SK-MEL-5 (cell line): ENCODE measurements around the gene GLI3. TPM values are rescaled to one million over a fixed set of nuclear protein-coding genes. Genes with fewer than 3 reads are reported as not detected.

Experiments used
- DNase-seq: peaks from one replicate; pipeline ENCODE4 v3.0.0-alpha.2; 2016; ENCODE audit warnings: low read depth, low spot score
- in situ Hi-C: cut with HindIII; loops from 2 replicates; pipeline ENCODE4 v1.10.0; 2016; ENCODE audit warnings: low sequenced_read_pairs, high pct_unique_total_duplicates, low pct_unique_long_range_greater_than_20kb
- total RNA-seq: library from RNA; depleted of rRNA; stranded (reverse); fragments of >200 nt; shearing (Covaris generic); gene quantifications from 2 replicates; pipeline ENCODE4 v1.2.3, GENCODE V29; 2014

The GLI3 gene
- total RNA-seq, 1 experiment from 2014 or later = 2.7 TPM

DNA sequence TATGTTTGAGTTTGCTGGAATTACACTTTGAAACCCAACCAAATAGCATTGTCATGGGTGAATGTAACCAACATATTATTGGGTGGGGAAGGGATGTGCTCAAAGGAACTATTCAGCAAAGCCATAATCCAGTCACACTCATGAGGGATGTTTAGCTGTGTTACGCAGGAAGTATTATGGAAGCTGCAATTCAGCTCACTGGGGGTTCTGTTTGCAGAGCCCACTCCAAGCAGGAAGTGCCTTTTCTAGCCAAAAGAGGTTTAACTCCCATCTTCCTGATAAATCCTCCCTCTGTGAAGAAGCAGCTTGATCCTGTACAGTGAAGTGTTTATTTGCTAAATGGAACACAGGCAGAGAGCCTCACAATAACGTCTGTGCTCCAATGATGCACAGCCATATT lies 172.5 kb downstream of the GLI3 start:
- in situ Hi-C loops = no loop called here

DNA sequence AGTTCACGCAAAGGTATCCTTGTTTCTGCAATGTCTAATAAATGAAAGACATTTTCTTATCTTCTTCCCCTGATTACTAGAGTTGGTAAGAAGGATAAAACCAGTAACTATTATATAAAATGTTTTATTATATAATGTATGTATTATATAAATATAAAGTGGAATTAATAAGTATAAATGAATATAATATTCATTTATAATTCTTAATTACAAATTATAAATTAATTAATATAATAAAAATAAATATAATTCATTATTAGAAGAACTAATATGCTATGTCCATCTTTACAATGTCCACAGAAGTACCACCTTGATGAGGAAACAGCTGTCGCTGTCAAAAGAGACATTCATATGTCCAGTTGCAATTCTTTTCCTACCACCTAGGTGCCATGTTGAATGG lies 177.7 kb downstream of the GLI3 start:
- no peak for DNase-seq
- in situ Hi-C loops = no loop called here

More for the DNA sequence above, 172.5 kb downstream of the GLI3 start:
- no peak for DNase-seq

DNA sequence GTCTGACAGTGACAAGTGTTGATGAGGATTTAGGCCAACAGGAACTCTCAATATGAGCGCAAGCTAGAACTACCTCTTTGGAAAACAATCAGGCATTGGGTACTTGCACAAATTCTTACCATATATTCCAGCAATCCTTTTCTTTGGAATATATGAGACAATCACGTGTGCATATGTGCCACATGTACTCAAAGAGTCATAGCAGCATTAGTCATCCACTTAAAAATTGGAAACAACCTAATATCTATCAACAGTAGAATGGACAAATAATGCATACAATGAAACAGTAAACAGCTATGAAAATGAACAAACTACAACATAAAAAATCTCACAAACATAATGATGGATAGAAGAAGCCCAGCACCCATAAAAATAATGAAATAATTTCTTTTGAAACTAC lies 179.7 kb downstream of the GLI3 start:
- in situ Hi-C loops = no loop called here
- DNase-seq = no peak

DNA sequence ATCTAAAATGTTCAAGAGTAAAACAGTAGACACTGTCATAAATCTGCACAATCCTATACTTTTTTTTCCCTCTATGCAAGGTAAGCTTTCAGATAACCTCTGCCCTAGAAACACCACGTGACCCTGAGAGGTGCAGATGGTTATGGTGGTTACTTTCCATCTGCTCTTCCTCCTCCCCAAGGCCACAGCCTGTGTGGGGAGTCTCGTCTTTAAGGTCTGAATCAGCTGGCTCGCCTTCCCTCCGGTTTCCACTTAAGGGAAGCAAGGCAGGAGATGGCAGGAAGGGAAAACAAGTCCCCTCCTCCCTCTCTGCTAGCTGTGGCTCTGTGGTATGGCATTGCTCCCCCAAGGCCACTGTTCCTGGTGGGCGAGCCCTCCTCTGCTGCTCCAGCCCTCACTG lies 181.8 kb downstream of the GLI3 start:
- in situ Hi-C loops = no loop called here
- no peak for DNase-seq

DNA sequence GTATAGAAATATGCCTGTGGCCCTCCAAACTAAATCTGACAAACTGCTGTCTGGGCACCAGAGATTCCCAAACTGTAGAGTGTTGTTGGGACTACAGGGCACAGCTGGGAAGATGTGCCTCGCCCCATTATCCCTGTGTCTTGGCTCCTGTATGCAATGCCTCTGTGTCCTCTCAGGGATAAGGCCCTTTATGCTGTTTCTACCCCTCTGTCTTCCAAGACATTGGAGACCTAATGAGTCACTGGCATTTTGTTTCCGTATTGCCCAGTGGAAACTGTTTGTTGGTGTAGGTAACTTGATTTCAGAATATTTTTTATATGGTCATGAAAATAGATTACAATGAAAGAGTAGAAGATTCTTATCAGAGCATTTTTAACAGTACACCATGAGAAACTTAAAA lies 183.2 kb downstream of the GLI3 start:
- in situ Hi-C loops = no loop called here
- DNase-seq = no peak

DNA sequence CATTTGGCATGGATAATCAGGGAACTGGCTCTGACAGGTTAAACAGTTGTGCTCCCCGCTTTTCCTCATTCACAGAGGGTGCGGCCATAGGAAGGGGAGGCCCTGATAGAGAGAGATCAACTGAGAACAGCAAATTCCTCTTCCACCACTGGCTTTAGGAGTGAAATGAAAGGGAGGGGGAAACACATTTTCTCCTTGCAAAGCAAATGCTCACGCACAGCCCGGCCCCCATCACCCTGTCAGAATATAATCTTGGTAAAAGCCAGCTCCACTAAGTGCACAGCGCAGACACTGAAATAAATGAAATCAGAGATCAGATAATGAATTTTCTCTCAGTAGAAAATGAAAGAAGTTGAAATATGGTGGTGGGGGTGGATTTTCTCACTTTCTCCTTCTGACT lies 187.2 kb downstream of the GLI3 start:
- no peak for DNase-seq
- in situ Hi-C loops = no loop called here

DNA sequence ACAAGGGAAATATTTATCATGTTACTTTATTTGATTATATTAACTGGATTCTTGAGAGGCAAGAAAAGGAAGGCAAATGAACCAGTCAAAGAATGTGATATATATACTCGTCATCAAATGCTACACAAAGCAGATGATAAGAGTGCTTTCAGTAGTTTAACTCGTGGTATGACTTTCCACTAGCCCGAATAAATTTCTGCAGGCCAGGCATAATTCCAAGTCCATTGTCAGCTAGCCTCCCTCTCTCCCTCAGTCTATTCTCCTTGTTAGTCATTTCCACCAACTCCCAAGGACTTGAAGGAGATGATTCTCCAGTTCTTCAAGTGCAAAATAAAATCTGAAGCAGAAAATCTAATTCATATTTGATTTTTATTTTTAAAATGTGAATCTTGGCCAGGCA lies 190.5 kb downstream of the GLI3 start:
- in situ Hi-C loops = no loop called here
- no peak for DNase-seq

DNA sequence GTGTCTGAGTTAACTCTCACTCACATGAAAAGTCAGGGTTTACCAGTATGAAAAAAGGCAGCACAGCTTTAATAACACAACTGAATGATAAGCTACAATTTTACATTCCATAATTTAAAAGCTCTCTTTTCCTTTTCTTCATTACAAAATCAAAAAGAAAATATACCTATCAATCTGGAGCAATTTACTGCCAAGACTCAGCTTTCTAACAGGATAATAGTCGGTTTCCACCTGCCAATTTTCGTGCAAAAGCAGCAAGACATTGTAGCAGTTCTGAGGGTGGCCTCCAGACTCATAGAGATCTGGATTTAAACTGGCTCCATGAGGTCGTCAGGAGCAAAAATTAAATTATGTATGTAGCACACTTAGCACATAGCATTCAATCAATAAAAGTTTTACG lies 191.0 kb downstream of the GLI3 start:
- in situ Hi-C loops = no loop called here
- no peak for DNase-seq

DNA sequence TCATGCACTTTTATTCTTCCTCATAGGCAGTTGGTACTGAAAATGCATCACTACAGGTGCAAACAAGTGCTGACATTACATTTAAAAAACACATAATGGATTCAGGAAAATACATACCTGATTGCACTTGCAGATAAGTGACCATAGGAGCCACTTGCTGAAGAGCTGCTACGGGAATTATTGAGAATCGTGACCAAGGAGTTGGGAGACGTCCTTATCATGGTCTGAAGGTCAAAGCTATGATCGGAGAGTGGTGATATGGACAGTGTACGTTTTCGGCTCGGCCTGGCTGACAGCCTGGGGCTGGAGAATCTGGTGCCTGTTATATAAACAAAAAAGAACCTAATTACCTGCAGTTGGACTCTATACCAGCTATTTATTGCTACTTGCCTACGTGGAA lies 197.1 kb downstream of the GLI3 start:
- in situ Hi-C loops = no loop called here
- no peak for DNase-seq

DNA sequence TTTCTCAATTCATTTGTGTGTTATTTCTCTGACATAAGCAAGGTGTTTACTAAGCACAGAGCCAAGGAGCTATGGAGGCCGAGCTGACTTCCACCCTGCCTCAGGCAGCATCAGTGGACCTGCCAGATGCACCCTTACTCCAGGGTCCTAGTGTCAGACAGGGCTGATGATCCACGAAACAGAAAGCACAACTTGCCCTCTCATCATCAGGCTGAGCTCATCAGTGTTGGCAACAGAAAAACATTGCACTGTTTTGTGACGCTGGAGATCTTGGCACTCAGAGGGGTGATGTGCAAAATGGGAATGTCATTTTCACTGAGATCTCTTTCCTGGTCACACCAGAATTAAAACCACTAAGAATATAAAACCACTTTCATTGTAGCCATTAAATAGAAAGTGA lies 201.8 kb downstream of the GLI3 start:
- DNase-seq = no peak
- in situ Hi-C loops = no loop called here

DNA sequence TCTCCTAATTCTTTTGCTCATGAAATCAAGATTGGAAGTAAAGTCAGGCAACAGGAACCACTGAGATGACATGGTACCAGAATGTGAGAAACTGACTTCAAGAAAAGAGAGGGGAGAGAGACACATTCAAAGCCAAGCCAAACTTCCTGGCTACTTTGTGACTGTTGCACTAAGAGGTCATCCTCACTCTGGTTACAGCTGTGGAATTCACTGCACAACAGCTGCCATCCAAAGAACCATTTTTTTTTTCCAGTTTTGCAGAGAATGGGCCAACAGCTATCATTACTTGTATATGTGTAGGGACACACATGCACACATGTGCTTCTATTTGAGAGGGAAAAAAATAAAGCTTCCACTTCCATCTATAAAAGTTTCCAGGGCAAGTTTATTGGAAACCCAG lies 203.5 kb downstream of the GLI3 start:
- DNase-seq = no peak
- in situ Hi-C loops = no loop called here

DNA sequence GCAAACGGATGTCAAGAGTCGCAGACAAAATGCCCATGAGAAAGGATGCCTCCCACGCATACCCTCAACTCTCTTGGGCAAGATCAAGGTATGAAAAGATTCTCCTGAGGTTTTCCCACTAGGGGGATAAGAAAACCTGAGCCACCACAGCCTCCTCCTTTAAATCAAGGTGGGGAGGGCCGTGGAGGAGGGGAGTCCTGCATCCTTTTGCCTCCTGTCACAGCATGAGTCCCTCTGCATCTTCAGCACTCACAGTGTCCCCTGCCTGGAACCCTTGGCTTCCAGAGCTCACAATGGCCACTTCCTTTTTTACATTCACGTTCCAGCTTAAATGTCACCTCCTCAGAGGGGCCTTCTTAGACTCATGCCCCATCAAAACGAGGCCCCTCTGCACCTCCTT lies 207.6 kb downstream of the GLI3 start:
- in situ Hi-C loops = no loop called here
- DNase-seq = no peak

DNA sequence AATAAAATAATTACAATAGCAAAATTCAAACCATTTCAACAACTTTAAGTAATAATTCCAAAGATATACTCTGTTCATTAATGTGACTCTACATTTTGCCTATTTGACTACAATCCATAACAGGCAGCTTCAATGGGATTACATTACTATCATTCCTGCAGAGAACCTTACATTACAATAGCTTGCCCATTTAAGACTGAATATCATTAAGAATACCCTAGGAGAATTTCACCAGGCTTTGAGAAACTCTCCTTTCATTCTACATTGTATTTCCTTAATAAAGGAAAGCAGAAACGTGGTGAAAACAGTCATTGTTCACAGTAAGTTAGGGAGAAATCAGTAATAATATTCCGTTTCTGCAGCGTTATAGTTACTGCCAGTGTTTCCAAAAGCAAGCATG lies 209.5 kb downstream of the GLI3 start:
- in situ Hi-C loops = no loop called here
- DNase-seq = no peak

DNA sequence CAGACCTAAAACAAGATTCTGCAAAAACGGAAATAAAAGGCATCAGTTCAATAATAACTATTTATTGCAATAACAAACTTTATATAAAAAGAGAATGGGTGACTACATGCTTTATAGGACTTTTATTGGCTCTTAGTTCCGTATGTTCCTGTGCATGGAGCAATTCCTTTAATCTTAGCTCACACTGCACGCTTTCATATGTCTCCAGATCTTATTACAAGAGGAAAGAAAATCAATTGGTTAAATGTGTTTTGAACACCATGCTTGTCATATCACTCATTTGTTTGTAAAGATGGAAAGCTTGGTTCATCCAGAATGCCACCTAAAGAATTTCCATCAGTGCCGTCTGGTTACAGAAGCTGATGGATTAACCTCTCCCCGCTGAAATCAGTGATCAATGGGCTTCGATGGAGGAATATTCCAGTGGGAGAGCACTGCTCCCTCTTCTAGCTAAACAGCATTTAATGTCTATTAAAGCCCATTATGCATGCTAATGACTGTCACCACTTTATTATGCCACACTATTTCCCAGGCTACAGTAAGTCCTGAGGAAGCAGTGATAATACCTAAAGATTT lies 210.3 kb downstream of the GLI3 start:
- DNase-seq = no peak
- in situ Hi-C loops = no loop called here

DNA sequence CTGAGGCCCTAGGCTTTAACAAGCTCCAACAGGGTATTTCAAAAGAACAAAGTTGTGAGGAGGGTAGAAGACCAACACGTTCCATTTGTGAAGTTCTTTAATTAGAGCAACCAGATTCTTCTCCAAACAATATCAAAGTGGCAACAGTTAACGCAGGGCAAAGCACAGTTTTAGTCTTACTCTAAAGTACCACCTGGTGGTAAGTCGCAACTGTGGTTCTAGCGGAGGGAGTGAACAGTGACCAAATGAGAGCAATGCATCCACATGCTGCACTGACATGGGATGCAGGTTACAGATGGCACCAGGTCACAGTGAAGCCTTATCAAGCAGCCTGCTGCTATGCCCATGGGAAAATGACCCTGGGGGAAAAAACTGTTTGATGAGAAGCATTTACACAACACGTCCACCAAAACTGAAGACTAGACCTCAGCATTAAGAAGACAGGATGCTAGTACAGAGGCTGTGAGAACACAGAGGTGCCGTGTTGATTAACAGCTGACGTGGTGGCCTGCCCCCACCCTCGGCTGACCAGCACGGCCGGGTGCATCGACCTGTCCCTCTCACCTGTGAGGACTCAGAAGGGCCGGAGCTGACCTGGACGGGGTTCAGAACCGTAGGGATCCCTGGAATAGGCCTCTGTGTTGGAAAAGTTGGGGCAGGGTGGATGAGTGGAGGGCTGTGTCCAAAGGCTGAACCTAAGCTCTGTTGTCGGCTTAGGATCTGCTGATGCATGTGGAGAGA lies 211.2 kb downstream of the GLI3 start:
- no peak for DNase-seq
- in situ Hi-C loops = no loop called here

DNA sequence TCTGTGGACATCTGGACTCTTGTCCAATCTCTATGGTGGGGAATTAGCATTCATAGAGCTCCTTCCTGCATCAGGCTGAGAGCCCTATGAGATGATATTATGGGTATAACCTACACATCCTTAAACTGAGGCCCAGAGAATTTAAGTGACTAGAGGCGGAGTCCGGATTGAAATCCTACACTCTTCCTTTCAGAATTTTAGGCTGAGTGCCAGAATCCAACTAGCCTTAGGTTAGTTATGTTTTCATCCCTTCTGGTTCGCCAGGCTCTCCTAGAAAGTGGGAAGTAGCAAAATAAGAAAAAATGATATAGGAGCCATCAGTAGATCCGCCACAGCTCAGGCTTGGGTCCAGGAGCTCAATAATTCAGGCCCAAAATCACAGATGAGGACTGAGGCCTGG lies 212.5 kb downstream of the GLI3 start:
- in situ Hi-C loops = no loop called here
- no peak for DNase-seq

DNA sequence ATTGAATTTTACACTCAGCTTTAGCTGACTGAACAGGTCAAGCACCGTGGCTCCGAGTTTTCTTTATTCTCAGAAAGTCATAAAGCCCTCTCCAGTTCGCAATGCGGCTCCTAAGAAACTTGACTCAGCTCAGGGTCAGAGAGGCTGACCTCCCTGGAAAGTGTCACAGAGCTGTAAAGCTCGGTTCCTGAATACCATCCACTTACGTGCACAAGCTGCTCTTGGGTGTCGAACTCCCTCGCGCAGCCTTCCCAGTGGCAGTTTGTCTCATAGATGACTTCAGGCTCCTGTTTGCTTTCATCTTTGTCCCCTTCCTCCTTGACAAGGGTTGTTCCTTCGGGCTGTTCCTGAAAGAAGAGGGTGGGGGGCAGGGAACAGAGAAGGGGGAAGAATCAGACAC lies 213.7 kb downstream of the GLI3 start:
- in situ Hi-C loops = no loop called here

DNA sequence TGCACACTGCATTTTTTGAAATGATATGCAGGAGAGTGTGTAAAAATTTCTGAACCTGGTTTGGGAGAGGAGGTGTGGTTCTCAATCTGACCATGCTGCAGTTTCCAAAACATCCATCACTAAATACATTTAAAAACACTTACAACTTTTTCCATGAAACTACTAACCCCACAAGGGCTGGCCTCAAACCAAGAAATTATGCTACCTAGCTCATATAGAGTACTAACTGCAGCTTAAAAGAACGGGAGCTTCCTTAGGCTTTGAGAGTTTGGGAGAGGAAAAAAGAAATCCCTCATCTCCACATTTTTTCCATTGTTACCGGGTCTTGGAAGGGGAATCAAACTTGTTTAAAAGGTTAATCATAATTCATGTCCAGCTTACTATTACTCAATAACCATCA lies 214.2 kb downstream of the GLI3 start:
- in situ Hi-C loops = no loop called here
- no peak for DNase-seq

More for the DNA sequence above, 213.7 kb downstream of the GLI3 start:
- no peak for DNase-seq

DNA sequence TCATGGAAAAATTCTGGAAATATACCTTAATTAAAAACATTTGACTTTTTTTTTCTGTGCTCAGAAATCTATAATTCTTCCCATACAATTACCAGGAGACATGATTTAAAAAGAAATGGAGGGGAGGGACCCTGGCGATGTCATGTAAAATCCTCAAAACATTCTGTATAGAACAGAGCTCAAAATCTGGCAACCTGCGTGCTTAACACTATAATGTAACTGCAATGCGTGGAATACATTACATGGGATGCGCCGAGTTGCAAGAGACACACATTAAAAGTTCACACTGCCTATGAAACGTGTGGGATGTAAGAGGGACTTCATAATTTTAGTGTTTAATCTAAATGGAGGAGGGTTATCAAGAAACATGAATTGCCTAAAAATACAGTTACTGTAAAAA lies 215.0 kb downstream of the GLI3 start:
- no peak for DNase-seq
- in situ Hi-C loops = no loop called here

DNA sequence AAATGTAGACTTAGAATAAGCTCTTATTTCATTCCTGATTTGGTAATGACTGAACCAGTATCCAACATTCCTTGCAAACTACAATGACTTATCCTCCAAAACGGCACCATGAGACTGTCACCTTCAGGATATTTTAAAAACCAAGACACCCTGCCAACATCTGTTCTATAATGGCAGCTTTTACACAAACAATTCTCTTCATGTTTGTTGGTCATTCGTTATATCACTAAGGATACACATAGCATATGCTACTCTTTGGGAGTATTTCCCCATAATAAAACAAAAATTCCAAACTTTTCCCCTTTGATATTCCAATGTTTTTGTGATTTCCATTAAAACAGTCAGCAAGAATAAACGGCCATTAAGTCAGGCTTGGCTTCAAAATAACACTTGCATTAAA lies 215.4 kb downstream of the GLI3 start:
- in situ Hi-C loops = no loop called here
- DNase-seq = no peak
